Dendritic cell treated with granulocyte-macrophage colony-stimulating factor and Interleukin-4, amounts not matched to agents 40 ng/mL and 50 ng/mL, for 4 days (primary cell): ENCODE results near the gene RAB28.

Source experiments
- H3K27ac Mint-ChIP-seq: one replicate; pipeline ENCODE4 v1.8.0; 2022; ENCODE audit warnings: mild to moderate bottlenecking, mixed read lengths
- H3K27me3 Mint-ChIP-seq: one replicate; pipeline ENCODE4 v1.8.0; 2022; ENCODE audit warnings: mild to moderate bottlenecking, mixed read lengths
- H3K36me3 Mint-ChIP-seq: one replicate; pipeline ENCODE4 v1.8.0; 2022; ENCODE audit warnings: low read depth, mixed read lengths
- H3K4me1 Mint-ChIP-seq: one replicate; pipeline ENCODE4 v1.8.0; 2022; ENCODE audit warnings: low read depth, mixed read lengths
- H3K4me3 Mint-ChIP-seq: one replicate; pipeline ENCODE4 v1.8.0; 2022; ENCODE audit warnings: mild to moderate bottlenecking, moderate library complexity, mixed read lengths
- H3K9me3 Mint-ChIP-seq: one replicate; pipeline ENCODE4 v1.8.0; 2022; ENCODE audit warnings: mixed read lengths
- intact Hi-C: fragments of 100-400 bp; cut with micrococcal nuclease; formaldehyde crosslinking; loops from one replicate; pipeline ENCODE4 v1.15.0; 2022

Gene RAB28

DNA sequence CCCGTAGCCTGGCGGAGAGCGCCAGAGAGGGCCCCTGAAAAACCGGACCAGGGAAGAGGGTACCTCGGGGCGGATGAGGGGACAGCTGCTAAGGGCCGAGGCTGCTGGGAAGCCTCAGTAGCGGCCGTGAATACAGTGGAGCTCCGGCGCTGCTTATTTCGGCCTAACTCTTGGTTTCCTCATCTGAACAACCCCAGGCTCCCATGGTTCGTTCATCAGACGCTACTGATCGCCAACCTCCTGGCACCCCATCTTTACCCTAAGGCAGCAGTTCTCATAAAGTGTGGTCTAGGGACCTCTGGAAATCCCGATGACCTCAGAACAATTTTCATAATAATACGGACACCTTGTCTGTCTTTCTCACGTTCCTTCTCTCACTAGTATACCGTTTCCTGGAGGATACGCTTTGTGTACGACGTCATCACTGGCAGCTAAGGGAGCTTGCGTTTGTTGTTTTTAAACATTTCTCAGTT lies 645 bp upstream of the RAB28 start:
- no peaks in the 10 kb centered on the region for H3K36me3 Mint-ChIP-seq
- peaks cover 24% of the 10 kb centered on the region for H3K4me1 Mint-ChIP-seq
- peak overlapping the region; percentile 77 for H3K4me3 Mint-ChIP-seq
- intact Hi-C loops: loop anchor here (2.0 to 10.0 kb wide), 3 partner anchors 60 to 1520 kb away; partner anchors contain the start of genes CPEB2 and NKX3-2
- peaks cover 27% of the 10 kb centered on the region for H3K27me3 Mint-ChIP-seq
- peak overlapping the region; percentile 90 for H3K27ac Mint-ChIP-seq
- H3K9me3 Mint-ChIP-seq: no peaks in the 10 kb centered on the region

DNA sequence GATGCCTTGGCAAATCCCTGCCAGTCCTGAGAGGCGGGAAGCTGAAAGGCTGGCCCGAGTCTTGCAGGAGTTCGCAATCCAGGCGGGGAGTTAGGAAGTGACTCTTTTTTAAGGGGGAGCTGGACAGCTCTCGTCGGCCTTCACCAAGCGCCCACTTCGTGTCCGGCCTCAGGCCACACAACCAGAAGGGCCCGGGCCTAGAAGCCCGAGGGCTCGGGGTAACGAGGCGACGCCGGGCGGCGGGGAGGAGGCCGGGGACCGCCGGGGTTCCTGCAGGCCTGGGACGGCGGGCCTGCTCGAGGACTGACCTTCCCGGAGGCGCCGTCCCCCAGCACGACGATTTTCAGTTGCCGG lies 395 bp downstream of the RAB28 start:
- Mint-ChIP-seq H3K4me3 (peak overlapping the region; percentile 77), H3K27ac (peak overlapping the region; percentile 90), H3K4me1 (peaks cover 24% of the 10 kb centered on the region), H3K36me3 (no peaks in the 10 kb centered on the region), H3K27me3 (peaks cover 19% of the 10 kb centered on the region), H3K9me3 (no peaks in the 10 kb centered on the region)
- intact Hi-C loops: loop anchor here (2.0 to 10.0 kb wide), 3 partner anchors 61 to 1521 kb away; partner anchors contain the start of genes CPEB2 and NKX3-2

DNA sequence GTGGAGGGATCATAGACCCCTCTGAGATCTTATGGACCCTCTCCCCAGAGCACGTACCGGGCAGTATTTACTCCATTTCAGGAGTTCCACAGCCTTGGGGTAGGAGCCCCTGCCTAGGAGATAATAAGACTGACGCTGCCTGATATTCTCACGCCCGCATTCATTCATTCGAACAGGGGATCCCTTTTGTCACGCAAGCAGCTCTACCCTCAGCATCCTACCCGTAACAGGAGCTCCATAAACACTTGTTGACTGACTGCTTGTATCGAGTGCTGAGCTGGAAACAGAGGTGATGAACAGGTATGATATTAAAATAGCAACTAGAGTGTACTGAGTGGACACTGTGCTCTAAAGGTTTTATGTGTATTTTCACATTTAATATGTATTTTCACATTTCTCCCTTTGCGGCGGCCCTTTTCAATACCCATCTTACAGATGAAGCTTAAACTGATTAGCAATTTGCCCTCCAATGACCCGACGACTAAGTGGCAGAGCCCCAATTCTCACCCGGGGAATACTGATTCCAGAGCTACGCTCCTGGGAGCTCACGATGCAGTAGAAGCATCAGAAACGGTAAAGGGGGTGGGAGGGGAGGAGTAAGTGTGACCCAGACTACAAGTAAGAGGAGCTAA lies 888 bp downstream of the RAB28 start:
- H3K4me1 Mint-ChIP-seq: peaks cover 24% of the 10 kb centered on the region
- peaks cover 16% of the 10 kb centered on the region for H3K27me3 Mint-ChIP-seq
- peak overlapping the region; percentile 77 for H3K4me3 Mint-ChIP-seq
- intact Hi-C loops: loop anchor here (10.0 kb wide), 1 partner anchor 1522 kb away; the partner anchor contains the start of gene CPEB2
- H3K36me3 Mint-ChIP-seq: no peaks in the 10 kb centered on the region
- H3K9me3 Mint-ChIP-seq: no peaks in the 10 kb centered on the region
- peak overlapping the region; percentile 90 for H3K27ac Mint-ChIP-seq

DNA sequence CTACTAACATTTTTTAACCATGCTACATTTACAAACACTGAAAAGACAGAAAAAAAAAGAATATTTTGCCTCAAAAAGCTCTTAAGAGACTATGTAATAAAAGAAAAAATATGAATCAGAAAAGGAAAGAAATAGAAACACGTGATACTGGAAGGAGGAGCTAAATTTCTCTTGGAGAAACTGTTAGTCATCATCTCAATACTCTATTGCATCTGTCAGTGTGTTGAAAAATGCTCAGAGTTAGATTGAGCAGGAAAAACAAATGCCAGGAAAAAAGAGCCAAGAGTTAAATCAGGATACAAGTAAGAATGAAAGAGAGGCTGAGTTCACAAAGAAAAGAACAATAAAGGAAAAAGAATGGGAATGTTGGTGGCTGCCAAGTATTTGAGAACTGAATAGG lies 2.6 kb downstream of the RAB28 start:
- no peak overlapping the region for H3K27ac Mint-ChIP-seq
- H3K27me3 Mint-ChIP-seq: peaks cover 7% of the 10 kb centered on the region
- H3K4me1 Mint-ChIP-seq: peaks cover 24% of the 10 kb centered on the region
- no peak overlapping the region for H3K4me3 Mint-ChIP-seq
- intact Hi-C loops: loop anchor here (10.0 kb wide), 1 partner anchor 1523 kb away; the partner anchor contains the start of gene CPEB2
- H3K9me3 Mint-ChIP-seq: no peaks in the 10 kb centered on the region
- H3K36me3 Mint-ChIP-seq: no peaks in the 10 kb centered on the region

DNA sequence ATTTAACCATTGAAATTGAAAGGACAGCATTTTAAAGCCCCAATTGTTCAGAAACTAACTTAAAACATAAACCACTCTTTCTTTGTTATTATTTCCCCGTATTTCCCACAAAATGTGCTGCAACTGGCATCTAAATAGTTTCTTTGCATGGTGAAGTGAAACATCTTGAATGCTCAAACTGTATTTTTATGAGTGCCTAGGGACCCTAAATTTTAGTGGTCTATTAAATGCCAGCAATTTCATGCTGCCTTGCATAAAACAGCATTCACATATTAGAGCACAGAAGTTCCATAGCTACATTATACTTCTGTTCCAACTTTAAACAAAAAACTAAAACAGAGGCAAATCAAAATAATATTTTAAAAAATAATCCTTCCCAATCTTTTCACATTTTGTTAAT lies 5.4 kb downstream of the RAB28 start:
- Mint-ChIP-seq H3K27me3 (no peaks in the 10 kb centered on the region), H3K36me3 (no peaks in the 10 kb centered on the region), H3K27ac (no peak overlapping the region), H3K4me1 (peaks cover 19% of the 10 kb centered on the region), H3K9me3 (no peaks in the 10 kb centered on the region), H3K4me3 (no peak overlapping the region)
- intact Hi-C loops: no loop called here

DNA sequence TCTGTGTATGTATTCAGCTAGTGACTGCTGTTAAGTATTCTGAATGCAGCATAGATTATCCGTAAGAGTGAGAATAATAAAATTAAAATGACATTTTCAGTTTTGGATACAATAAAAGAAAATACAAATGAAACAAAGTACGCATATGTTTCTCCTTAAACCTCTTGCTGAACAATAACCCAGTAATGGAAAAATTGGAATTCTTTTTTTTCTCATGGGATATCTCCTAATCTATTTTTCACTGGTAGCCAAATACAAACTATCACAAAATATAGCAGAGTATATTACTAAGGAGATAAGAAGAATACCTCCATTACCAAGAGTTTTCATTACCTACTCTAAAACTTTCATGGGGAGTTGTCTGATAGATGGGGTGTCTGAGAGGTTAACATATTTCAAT lies 6.0 kb downstream of the RAB28 start:
- Mint-ChIP-seq H3K4me3 (no peak overlapping the region), H3K36me3 (no peaks in the 10 kb centered on the region), H3K4me1 (peaks cover 13% of the 10 kb centered on the region), H3K27ac (no peak overlapping the region), H3K9me3 (no peaks in the 10 kb centered on the region), H3K27me3 (no peaks in the 10 kb centered on the region)
- intact Hi-C loops: no loop called here

DNA sequence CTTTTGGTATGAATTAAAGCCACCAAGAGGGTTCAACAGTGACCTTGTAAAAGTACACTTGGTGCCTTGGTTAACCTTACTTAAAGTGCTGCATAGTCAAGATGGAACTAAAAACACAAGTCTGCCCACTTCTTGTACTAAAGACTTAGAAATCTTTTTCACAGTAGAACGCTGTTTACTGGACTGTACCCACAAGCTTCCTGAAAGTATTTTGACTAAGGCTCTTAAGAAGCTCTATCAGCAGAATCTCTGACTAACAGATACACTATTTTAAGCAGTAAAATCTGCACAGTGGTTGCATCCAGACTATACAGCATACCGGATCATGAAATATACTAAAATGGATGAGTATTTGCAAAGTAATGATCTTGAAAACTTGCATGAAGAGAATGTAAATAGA lies 7.2 kb downstream of the RAB28 start:
- Mint-ChIP-seq H3K9me3 (no peaks in the 10 kb centered on the region), H3K27ac (no peak overlapping the region), H3K27me3 (no peaks in the 10 kb centered on the region), H3K4me3 (no peak overlapping the region), H3K36me3 (no peaks in the 10 kb centered on the region), H3K4me1 (peaks cover 6% of the 10 kb centered on the region)
- intact Hi-C loops: no loop called here

DNA sequence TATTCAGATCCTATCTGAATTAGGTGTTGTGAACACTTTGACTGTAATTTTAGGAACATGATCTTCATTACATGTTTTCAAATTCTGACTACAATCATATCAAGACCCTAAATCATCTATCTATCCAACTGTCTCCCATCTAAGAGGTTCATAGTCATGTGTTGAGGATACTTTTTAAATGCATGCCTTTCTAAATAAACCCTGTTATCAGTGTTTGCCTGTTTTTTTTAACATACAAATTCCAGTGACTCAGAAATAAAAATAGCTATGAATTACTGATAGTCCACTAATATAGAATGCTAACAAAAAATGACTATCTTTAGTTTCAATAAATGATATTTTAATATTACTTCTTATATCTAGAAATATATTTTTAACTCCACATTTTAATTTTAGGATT lies 8.0 kb downstream of the RAB28 start:
- no peak overlapping the region for H3K27ac Mint-ChIP-seq
- no peaks in the 10 kb centered on the region for H3K36me3 Mint-ChIP-seq
- H3K27me3 Mint-ChIP-seq: no peaks in the 10 kb centered on the region
- H3K4me1 Mint-ChIP-seq: no peaks in the 10 kb centered on the region
- intact Hi-C loops: no loop called here
- H3K9me3 Mint-ChIP-seq: no peaks in the 10 kb centered on the region
- no peak overlapping the region for H3K4me3 Mint-ChIP-seq

DNA sequence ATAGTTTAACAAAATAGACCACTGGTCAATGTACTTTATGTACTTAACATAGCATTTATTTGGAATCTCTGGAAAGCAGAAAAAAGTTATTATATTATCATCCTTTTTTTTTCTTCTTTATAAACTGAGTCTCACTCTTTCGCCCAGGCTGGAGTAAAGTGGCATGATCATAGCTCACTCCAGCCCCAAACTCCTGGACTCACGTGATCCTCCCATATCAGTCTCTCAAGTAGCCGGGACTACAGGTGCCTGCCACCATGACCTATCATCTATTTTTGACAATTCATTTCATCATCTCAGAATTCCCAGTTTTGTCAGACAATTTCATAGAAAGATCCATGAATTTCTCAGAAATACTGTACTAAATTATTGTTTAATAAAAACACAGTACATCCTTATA lies 12.7 kb downstream of the RAB28 start:
- Mint-ChIP-seq H3K4me1 (no peaks in the 10 kb centered on the region), H3K27me3 (no peaks in the 10 kb centered on the region), H3K9me3 (no peaks in the 10 kb centered on the region), H3K4me3 (no peak overlapping the region), H3K27ac (no peak overlapping the region), H3K36me3 (no peaks in the 10 kb centered on the region)
- intact Hi-C loops: no loop called here

DNA sequence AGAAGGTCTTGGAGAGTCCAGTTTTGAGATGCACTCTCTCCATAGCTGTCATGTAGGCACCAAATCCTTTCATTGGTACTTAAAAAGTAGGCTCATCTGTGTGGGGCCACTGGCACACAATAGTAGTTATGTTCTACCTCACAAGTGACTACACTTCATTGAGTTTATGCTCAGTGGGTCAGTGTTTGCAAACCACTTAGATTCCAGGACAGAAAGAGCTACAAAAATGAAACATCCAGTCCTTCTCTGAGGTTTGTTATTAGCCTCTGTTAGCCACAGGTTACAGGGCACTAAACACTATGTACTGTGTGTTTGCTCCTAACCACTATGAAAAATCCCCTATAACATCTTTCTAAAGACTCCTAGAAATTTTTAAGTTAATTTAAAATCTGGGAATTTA lies 13.8 kb downstream of the RAB28 start:
- Mint-ChIP-seq H3K4me1 (peaks cover 5% of the 10 kb centered on the region), H3K36me3 (peaks cover 9% of the 10 kb centered on the region), H3K27ac (no peak overlapping the region), H3K4me3 (no peak overlapping the region), H3K27me3 (no peaks in the 10 kb centered on the region), H3K9me3 (no peaks in the 10 kb centered on the region)
- intact Hi-C loops: no loop called here

DNA sequence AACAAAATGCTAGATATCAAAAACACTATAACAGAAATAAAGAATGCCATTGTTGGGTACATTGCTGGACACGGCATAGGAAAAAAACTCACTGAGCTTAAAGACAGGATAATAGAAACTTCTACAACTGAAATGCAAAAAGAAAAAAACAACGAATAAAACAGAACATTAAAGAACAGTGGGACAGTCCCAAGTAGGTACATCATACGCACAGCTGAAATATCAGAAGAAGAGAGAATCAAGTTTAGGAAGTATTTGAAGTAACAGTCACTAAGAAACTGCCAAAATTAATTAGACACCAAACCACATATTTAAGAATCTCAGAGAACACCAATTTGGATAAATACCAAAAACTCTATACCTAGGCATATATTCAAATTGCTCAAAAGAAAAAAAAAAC lies 19.2 kb downstream of the RAB28 start:
- Mint-ChIP-seq H3K27ac (no peak overlapping the region), H3K27me3 (no peaks in the 10 kb centered on the region), H3K4me1 (peaks cover 5% of the 10 kb centered on the region), H3K36me3 (peaks cover 16% of the 10 kb centered on the region), H3K9me3 (no peaks in the 10 kb centered on the region), H3K4me3 (no peak overlapping the region)
- intact Hi-C loops: no loop called here

DNA sequence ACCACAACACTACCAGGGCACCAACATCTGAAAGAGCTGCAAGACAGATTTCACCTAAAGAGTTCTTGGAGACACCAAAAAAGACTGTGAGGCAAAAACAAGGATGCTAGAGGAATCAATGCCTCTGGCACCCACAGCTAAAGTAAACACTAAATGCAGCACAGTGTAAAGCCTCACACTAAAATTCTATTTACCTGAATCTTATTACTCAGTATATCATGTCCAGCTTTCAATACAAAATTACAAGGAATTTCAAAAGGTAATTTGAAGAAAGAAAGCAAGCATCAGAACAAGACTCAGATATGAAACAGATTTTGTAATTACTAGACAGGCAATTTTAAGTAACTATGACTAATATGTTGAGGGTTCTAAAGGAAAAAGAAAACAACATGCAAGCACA lies 19.6 kb downstream of the RAB28 start:
- H3K27ac Mint-ChIP-seq: no peak overlapping the region
- no peak overlapping the region for H3K4me3 Mint-ChIP-seq
- H3K9me3 Mint-ChIP-seq: no peaks in the 10 kb centered on the region
- H3K4me1 Mint-ChIP-seq: peaks cover 5% of the 10 kb centered on the region
- H3K36me3 Mint-ChIP-seq: peaks cover 20% of the 10 kb centered on the region
- intact Hi-C loops: no loop called here
- H3K27me3 Mint-ChIP-seq: no peaks in the 10 kb centered on the region

DNA sequence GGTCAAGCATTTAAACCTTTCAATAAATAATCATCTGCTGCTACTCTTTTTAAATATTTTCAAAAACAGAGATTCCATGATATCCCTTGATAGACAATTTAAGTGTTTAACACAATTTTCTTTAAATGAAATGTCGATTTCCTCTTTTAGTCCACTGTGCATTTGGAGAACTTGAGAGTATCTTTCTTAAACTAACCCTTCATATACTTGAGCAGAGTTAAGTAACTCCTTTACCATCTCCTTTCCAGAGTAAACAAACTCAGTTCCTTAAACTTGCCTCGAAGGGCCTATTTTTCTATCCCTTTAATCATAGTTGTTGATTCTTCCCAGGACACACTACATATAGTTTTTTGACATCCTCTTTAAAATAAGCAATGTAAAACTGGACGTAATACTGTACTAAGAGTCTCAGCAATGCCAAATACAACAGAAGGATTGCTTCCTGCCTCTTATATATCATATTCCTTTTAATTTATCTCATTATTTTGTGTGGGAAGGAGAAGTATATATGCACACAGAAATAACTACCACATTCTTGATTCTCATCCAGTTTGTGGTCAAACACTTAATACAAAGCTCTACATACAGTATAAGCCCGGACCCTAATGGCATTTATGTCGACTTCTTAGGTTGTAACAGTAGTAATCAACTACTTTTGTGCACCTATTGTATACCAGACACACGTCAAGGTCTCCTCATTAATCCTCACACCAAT lies 22.8 kb downstream of the RAB28 start:
- intact Hi-C loops: no loop called here
- H3K27ac Mint-ChIP-seq: no peak overlapping the region
- H3K27me3 Mint-ChIP-seq: no peaks in the 10 kb centered on the region
- H3K9me3 Mint-ChIP-seq: no peaks in the 10 kb centered on the region
- H3K4me1 Mint-ChIP-seq: peaks cover 5% of the 10 kb centered on the region
- no peak overlapping the region for H3K4me3 Mint-ChIP-seq
- peaks cover 32% of the 10 kb centered on the region for H3K36me3 Mint-ChIP-seq

DNA sequence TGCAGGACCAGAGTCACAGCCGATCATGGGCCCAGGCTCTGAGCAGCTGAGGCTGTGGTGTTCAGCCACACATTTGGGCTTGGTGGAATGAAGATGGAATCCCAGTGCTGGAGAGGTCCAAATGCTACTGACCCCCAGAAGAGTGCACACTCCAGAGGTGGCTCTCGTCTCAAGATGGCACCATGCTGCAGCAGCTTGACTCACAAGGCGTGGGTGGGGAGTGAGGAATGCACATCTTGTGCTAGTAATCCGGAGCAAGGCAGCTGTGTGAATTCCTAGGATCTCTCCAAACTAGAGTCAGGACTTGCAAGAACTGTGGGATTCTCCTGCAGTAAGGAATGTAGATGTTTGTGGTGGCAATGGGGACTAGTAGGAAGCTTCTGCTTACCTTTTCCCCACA lies 28.7 kb downstream of the RAB28 start:
- intact Hi-C loops: no loop called here
- Mint-ChIP-seq H3K4me1 (no peaks in the 10 kb centered on the region), H3K36me3 (peaks cover 35% of the 10 kb centered on the region), H3K27ac (no peak overlapping the region), H3K9me3 (peaks cover 15% of the 10 kb centered on the region), H3K27me3 (no peaks in the 10 kb centered on the region), H3K4me3 (no peak overlapping the region)
